ENCODE measurements around the gene CLDND2.

The CLDND2 gene

DNA sequence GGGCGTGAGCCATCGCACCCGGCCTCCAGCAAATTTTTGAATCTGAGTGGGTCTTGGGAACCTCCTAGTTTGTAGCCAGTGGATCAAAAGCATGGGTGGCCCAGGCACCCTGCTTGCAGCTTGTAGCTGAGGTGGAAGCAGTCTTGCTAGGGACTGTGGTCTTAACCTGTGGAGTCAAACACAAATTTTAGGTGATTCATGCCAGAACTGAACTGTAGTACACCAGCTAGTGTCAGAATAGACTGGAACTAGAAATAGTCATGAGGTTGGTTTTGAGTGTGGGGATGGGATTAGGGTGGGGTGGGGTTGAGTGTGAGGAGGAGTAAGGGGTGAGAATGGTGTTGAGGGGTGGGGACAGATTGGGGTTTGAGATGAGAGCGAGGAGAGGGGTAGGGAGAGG lies 13.2 kb upstream of the CLDND2 start:
- DNase-seq (ENCODE audit: low spot score), result no peak

GRCh38 chr19:51380379-51380778 lies 11.6 kb upstream of the CLDND2 start:
- no peak for DNase-seq (ENCODE audit: low spot score)

DNA sequence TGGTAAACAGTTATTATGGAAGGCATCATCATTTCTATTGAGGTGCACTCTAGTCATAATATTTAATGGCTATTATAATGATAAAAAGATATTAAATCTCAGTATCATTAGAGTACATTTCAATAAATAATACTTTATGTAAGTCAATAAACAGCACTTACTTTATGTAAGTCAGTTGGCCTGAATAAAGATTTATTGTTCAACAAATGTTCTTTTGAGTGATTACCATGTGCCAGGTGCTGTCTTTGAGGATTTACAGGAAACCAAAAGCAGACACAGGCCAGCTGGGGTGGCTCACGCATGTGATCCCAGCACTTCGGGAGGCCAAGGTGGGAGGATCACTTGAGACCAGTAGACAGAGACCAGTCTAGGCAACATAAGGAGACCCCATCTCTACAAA lies 8.6 kb upstream of the CLDND2 start:
- DNase-seq (ENCODE audit: low spot score), result no peak

- no peak for DNase-seq (ENCODE audit: low spot score)
Measured at GRCh38 chr19:51375504-51376221, 6.9 kb upstream of the CLDND2 start.

GRCh38 chr19:51372649-51373504 lies 4.1 kb upstream of the CLDND2 start, which contains the start of gene NKG7:
Gene NKG7, minus strand, starts transcription at chr19:51372654. Its CDS starts 119 bp downstream, at chr19:51372535.
- no peak for DNase-seq (ENCODE audit: low spot score)

DNA sequence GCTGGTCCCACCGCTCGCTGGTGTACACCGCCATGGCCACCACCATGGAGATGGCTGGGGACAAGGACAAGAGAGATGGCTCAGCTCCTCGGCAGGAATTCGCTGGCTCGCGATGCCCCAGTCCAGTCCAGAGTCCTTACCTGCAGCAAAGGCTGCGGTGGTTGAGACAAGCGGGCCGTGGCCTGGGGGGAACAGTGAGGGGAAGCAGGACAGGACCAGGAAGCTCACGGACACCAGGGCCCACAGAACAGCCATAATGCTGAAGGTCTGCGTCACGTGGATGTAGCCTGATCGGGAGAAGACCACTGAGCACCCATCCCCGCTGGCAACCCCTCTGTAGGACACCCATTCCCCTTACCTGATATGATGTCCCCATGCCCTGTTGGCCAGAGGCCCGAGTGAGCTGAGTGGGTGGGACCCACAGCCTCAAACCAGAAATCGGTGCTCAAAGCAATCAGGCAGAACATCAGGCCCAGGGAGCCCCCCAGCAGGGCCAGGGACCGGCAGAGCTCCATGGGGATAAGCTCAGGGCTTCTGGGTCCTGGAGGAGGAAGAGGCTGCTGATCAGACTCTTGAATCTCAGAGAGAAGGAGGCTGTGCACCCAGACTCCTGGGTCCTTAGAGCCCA lies 3.3 kb upstream of the CLDND2 start:
- no peak for DNase-seq (ENCODE audit: low spot score)

DNA sequence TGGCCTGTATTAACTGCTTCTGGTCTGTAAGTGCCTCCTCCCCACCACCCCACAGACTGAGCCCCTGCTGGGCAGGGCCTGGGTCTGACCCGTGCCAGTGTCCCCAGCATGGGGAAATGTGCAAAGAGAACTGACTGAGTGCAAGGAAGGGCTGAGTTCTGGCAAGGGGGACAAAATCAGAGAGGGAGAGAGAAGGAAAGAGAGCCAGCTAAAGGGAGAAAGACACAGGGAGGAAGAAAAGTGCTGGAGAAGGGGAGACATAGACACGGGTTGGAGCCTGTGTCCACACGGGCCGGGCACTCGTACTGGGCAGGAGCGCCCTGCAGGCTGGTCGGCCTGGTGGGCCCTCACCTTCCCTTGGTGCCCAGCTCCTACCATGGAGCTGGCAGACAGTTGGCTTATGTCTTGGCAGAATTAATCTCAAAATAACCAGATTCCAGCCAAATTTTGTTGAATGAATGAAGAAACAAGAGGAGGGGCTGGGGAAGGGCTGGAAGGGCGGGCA lies 2.4 kb upstream of the CLDND2 start:
- DNase-seq (ENCODE audit: low spot score), result no peak

DNA sequence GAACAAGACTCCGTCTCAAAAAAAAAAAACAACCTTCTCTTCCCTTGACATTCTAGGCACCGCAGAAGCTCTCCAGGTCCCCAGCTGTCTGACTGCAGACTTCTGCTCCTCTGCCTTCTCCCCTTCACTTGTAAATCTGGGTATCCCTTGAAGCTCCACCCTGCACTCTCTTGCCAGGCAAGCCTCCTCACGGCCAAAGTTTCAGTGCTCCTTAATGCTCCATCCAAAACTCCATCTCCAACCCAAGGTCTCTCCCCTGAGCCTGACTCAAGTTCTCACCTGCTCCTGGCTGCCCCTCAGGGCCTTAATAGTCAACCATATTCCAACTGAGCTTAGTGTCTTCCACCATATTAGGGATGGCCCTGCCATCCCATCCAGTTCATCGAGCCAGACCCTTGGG lies 1.4 kb upstream of the CLDND2 start:
- DNase-seq (ENCODE audit: low spot score), result no peak

GRCh38 chr19:51367565-51368365 lies 1.0 kb downstream of the CLDND2 start:
- peak; percentile 99 for DNase-seq (ENCODE audit: low spot score)

DNA sequence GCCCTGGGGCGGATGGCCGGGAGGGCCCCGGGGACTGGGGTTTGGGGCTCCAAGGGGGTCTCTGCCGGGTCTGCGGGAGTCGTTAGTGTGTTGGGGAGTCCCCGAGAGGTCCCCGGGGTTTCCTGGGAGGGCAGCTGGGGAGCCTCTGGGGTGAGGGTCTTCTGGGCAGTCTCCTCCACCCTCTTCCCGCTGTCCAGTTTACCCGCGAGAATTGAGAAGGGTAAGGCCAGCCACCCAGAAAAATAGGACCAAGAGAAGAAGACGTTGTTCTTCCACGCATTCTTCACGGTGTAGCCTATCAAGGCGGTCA lies 1.6 kb downstream of the CLDND2 start:
- no peak for DNase-seq (ENCODE audit: low spot score)

DNA sequence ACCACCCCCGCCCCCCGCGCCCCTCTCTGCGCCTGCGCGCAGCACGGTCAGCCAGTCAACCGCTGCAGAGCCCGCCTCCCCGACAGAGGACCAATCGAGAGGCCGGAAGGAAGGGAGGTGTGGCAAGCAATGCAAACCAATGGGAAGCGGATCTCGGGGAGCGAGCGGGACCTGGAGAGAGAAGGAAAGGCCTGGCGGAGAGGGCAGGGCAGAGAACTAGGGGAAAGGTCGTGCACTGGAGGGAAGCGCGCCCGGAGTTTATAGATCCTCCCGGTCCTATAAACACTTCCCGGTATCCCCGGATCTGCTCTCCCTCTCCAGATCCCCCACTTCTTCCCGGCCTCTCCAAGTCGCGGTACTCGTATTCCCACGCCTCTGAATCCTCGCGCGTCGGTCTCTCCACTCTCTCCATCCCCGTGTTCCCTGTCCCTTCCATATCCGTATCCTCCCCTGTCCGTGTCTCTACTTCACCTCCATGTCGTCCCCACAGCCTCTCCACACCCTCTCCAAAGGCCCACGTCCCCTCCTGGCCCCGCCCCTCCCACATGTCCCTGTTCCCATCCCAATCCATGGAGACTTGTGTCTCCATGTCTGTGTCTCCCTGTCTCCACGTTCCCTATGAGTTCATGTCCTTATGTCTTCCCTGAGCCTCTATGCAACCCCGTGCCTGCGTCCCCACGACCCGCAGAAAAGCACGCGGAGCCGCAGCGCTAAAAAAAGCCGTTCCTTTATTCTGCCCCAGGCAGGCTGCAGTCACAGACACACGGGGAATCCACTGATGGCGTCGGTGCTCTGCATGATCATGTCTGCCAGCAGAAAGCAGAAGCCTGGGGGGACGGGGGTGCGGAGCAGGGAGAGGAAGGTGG lies 2.2 kb downstream of the CLDND2 start:
- peak; percentile 100 for DNase-seq (ENCODE audit: low spot score)

GRCh38 chr19:51365965-51366388 lies 2.8 kb downstream of the CLDND2 start, which contains the start of gene ETFB:
Gene ETFB, minus strand, starts transcription at chr19:51366388. Its CDS starts 62 bp downstream, at chr19:51366326.
- DNase-seq (ENCODE audit: low spot score), result no peak

- DNase-seq (ENCODE audit: low spot score), result peak; percentile 48
Measured at GRCh38 chr19:51365211-51365964, 3.4 kb downstream of the CLDND2 start.

- peak; percentile 35 for DNase-seq (ENCODE audit: low spot score)
Measured at GRCh38 chr19:51364200-51365106, 4.3 kb downstream of the CLDND2 start.

DNA sequence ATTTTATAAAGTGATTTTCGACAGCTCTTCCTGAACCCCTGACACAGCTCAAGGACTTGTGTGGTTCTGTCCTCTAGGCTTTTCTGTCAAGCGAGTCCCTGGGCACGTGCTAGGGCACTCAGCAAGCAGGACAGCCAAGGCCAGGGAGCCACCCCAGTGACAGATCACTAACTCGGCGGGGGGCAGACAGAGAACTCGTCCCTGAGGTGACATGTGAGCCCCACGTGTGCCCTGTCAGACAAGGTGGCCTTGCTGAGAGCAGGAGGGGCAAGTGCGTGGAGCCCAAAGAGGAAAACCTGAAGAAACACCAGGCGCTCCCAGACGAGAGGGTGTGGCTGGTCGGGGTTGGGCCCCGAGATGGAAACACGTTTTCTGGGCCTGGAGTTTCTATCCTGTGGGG lies 7.6 kb downstream of the CLDND2 start:
- no peak for DNase-seq (ENCODE audit: low spot score)

DNA sequence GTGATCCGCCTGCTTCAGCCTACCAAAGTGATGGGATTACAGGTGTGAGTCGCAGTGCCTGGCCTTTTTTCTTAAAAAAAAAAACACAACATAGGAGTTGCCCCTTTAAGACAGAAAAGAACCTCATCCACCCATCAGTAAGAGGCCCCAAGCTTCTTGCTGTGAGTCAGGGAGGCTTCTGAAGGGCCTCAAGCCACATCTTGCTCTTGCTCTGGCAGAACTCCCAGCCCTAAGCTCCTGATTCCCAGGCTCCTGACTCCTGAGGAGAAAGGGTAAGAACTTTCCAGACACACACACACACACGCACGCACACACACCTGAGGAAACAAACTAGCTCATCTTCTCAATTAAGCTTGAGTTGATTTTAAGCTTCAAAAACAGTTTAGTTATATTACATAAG lies 9.5 kb downstream of the CLDND2 start:
- peak; percentile 22 for DNase-seq (ENCODE audit: low spot score)

DNA sequence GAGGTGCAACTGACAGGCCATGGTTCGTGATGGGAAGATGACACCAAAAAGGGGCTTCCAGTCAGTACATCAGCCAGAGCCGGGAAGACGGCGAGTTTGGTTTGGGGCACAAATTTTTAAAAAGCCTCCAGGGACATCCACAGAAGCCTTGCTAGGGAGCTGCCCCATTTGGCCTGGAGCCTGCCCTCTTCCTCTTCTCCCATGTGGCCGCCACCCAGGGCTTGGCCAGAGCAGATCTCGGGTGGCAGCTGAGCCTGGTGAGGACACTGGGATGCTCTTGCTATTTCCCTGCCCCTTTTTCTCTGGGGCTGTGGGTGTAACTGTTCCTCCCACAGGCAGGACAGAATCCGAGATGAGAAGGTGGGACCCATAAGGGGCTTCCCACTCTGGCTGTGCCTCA lies 10.9 kb downstream of the CLDND2 start:
- no peak for DNase-seq (ENCODE audit: low spot score)

DNA sequence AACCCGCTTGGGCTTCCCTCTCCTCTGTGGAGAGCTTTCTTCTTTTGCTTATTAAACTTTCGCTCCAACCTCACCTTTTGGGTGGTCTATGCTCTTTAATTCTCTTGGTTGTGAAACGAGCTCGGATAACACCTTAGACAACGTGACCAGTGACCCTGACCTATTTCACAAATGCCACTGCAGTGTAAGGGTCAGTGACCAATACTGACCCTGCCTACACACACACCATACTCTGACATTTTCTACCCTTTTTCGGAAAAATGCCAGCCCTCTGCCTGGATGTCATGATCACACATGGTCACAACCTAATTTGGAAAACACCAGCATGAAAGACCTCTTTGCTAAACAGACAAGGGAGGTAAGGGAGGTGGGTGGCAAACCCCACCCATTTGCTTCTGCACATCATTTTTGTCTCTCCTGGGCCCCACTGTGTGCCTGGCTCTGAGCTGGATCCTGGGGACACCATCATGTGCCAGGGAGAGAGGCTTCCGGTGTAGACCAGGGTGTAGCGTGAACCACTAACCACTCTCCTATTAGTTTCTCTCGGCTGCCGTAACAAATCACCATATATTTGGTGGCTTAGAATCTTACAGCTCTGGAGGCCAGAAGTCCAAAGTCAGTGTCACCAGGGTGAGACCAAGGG lies 12.5 kb downstream of the CLDND2 start:
- no peak for DNase-seq (ENCODE audit: low spot score)
